Renal cortex interstitium (tissue), 11 donors: Measurements from ENCODE around the gene TBC1D22A. TPM values are rescaled to one million over a fixed set of nuclear protein-coding genes. Genes with fewer than 3 reads are reported as not detected.
"Not testable (repeated sequence)": the region's sequence is repeated elsewhere in the genome, so short reads cannot be mapped to it uniquely, and the experiment has no call there.

Source experiments
- DNase-seq, 11 donors: peaks; one replicate each; pipeline ENCODE4 v3.0.0-alpha.2; 2013; ENCODE audit warnings: low read depth in 9 of 11, low spot score in 4 of 11; ENCODE audit errors: extremely low read depth in 1 of 11
- polyA plus RNA-seq, 3 donors: library from polyadenylated mRNA; unstranded; fragments of 120-200 nt; gene quantifications; one replicate each; pipeline ENCODE4 v1.2.1, GENCODE V29; 2013; ENCODE audit not compliant: insufficient read length in 3 of 3

Gene TBC1D22A
- polyA plus RNA-seq, 3 donors, result 16.1 to 19.0 (median 19.0) TPM

GRCh38 chr22:46817390-46817789, 54.9 kb downstream of the TBC1D22A start:
- not testable (repeated sequence) for DNase-seq

- DNase-seq, result no peak
Observed at GRCh38 chr22:46823248-46823647, 60.8 kb downstream of the TBC1D22A start.

- DNase-seq, result no peak
Observed at GRCh38 chr22:46823654-46824053, 61.2 kb downstream of the TBC1D22A start.

GRCh38 chr22:46824344-46824909, 62.0 kb downstream of the TBC1D22A start:
- no peak for DNase-seq

- no peak for DNase-seq
Observed at GRCh38 chr22:46824980-46825544, 62.6 kb downstream of the TBC1D22A start.

GRCh38 chr22:46826438-46827135, 64.1 kb downstream of the TBC1D22A start:
- DNase-seq, result no peak

- DNase-seq, result no peak
Observed at GRCh38 chr22:46827136-46827780, 64.8 kb downstream of the TBC1D22A start.

- DNase-seq, result no peak
Observed at GRCh38 chr22:46827781-46828180, 65.3 kb downstream of the TBC1D22A start.

GRCh38 chr22:46828323-46828900, 66.0 kb downstream of the TBC1D22A start:
- no peak for DNase-seq

- peak in 1 of 11 donors; percentile 43 for DNase-seq
Observed at GRCh38 chr22:46829117-46829891, 66.9 kb downstream of the TBC1D22A start.

GRCh38 chr22:46829941-46830715, 67.7 kb downstream of the TBC1D22A start:
- no peak for DNase-seq

- no peak for DNase-seq
Observed at GRCh38 chr22:46830841-46831240, 68.4 kb downstream of the TBC1D22A start.

- no peak for DNase-seq
Observed at GRCh38 chr22:46833228-46833627, 70.8 kb downstream of the TBC1D22A start.

- DNase-seq, result no peak
Observed at GRCh38 chr22:46834021-46834737, 71.7 kb downstream of the TBC1D22A start.

- no peak for DNase-seq
Observed at GRCh38 chr22:46835288-46835687, 72.8 kb downstream of the TBC1D22A start.

GRCh38 chr22:46835693-46836092, 73.2 kb downstream of the TBC1D22A start:
- no peak for DNase-seq

GRCh38 chr22:46841522-46841921, 79.1 kb downstream of the TBC1D22A start:
- DNase-seq, result no peak

GRCh38 chr22:46842606-46843005, 80.2 kb downstream of the TBC1D22A start:
- DNase-seq, result no peak
